ENCODE results near the gene EYS. TPM values are rescaled to one million over a fixed set of nuclear protein-coding genes. Genes with fewer than 3 reads are reported as not detected.

Gene EYS
- total and polyA plus RNA-seq, 2 of the 13 experiments (the other 11 are each of a cell fraction or from before 2014, with no cell fraction given): 0.04 to 0.07 TPM

DNA sequence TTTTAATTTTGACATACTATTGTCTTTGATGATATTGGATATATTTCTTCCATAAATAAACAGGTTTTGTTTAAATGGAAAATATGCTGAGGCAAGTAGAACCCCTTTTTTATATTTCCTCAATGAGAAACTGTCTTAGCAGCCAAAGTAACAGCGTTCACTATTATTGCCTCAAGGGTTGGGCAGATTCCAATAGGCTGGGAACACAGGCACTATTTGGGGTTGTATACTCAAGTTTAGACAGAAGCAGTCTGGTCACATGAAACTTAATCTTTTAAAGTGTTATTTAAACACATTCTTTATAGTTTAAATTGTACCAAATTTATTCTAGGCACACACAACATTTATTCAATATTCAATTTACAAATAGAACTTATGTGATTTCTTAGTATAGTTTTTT lies 520.2 kb downstream of the EYS start (continued):
- TF ChIP-seq, protein P1, sequence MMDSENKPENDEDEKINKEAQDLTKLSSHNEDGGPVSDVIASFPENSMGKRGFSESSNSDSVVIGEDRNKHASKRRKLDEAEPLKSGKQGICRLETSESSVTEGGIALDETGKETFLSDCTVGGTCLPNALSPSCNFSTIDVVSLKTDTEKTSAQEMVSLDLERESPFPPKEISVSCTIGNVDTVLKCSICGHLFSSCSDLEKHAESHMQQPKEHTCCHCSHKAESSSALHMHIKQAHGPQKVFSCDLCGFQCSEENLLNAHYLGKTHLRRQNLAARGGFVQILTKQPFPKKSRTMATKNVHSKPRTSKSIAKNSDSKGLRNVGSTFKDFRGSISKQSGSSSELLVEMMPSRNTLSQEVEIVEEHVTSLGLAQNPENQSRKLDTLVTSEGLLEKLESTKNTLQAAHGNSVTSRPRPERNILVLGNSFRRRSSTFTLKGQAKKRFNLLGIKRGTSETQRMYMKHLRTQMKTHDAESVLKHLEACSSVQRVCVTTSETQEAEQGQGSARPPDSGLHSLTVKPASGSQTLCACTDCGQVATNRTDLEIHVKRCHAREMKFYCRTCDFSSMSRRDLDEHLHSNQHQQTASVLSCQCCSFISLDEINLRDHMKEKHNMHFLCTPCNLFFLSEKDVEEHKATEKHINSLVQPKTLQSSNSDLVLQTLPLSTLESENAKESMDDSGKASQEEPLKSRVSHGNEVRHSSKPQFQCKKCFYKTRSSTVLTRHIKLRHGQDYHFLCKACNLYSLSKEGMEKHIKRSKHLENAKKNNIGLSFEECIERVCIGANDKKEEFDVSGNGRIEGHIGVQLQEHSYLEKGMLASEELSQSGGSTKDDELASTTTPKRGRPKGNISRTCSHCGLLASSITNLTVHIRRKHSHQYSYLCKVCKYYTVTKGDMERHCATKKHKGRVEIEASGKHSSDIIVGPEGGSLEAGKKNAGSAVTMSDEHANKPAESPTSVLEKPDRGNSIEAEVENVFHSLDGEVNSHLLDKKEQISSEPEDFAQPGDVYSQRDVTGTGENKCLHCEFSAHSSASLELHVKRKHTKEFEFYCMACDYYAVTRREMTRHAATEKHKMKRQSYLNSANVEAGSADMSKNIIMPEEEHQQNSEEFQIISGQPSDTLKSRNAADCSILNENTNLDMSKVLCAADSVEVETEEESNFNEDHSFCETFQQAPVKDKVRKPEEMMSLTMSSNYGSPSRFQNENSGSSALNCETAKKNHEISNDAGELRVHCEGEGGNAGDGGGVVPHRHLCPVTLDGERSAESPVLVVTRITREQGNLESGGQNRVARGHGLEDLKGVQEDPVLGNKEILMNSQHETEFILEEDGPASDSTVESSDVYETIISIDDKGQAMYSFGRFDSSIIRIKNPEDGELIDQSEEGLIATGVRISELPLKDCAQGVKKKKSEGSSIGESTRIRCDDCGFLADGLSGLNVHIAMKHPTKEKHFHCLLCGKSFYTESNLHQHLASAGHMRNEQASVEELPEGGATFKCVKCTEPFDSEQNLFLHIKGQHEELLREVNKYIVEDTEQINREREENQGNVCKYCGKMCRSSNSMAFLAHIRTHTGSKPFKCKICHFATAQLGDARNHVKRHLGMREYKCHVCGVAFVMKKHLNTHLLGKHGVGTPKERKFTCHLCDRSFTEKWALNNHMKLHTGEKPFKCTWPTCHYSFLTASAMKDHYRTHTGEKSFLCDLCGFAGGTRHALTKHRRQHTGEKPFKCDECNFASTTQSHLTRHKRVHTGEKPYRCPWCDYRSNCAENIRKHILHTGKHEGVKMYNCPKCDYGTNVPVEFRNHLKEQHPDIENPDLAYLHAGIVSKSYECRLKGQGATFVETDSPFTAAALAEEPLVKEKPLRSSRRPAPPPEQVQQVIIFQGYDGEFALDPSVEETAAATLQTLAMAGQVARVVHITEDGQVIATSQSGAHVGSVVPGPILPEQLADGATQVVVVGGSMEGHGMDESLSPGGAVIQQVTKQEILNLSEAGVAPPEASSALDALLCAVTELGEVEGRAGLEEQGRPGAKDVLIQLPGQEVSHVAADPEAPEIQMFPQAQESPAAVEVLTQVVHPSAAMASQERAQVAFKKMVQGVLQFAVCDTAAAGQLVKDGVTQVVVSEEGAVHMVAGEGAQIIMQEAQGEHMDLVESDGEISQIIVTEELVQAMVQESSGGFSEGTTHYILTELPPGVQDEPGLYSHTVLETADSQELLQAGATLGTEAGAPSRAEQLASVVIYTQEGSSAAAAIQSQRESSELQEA (CRISPR knock-in tag; IDR thresholded peaks at IDR 0.05; ENCODE audit: not compliant biosample characterization): no peak
- TF ChIP-seq, protein P2, sequence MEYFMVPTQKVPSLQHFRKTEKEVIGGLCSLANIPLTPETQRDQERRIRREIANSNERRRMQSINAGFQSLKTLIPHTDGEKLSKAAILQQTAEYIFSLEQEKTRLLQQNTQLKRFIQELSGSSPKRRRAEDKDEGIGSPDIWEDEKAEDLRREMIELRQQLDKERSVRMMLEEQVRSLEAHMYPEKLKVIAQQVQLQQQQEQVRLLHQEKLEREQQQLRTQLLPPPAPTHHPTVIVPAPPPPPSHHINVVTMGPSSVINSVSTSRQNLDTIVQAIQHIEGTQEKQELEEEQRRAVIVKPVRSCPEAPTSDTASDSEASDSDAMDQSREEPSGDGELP (IDR thresholded peaks at IDR 0.05; ENCODE audit: borderline replicate concordance, low read depth): no peak
- no peak for TF ChIP-seq TEAD3 (CRISPR knock-in tag; optimal IDR thresholded peaks at IDR 0.05; ENCODE audit: borderline replicate concordance)
- TF ChIP-seq, protein P3, sequence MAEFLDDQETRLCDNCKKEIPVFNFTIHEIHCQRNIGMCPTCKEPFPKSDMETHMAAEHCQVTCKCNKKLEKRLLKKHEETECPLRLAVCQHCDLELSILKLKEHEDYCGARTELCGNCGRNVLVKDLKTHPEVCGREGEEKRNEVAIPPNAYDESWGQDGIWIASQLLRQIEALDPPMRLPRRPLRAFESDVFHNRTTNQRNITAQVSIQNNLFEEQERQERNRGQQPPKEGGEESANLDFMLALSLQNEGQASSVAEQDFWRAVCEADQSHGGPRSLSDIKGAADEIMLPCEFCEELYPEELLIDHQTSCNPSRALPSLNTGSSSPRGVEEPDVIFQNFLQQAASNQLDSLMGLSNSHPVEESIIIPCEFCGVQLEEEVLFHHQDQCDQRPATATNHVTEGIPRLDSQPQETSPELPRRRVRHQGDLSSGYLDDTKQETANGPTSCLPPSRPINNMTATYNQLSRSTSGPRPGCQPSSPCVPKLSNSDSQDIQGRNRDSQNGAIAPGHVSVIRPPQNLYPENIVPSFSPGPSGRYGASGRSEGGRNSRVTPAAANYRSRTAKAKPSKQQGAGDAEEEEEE (CRISPR knock-in tag; IDR thresholded peaks at IDR 0.05; ENCODE audit: borderline replicate concordance): no peak

All from HepG2 (cell line).